Uterus (tissue), 2 donors: ENCODE measurements around the gene CASP4.

Experiments used
- POLR2A ChIP-seq, 2 donors: fragments of 450-650 bp; IDR thresholded peaks; one replicate each; pipeline ENCODE4 v1.6.1; 2016; ENCODE audit warnings: antibody characterized with exemption in 2 of 2, mild to moderate bottlenecking in 1 of 2, moderate library complexity in 1 of 2
- TF ChIP-seq, protein P1 (sequence below), 4 experiments: fragments of 200-600 bp in 2 of 4; fragments of 450-650 bp in 2 of 4; sonication (generic) in 2 of 4; IDR thresholded peaks; one replicate each; pipeline ENCODE4 v1.5.1; 2016 to 2019; ENCODE audit warnings: antibody characterized with exemption in 4 of 4, mild to moderate bottlenecking in 2 of 4, moderate library complexity in 1 of 4

GRCh38 chr11:104907521-104908185, 60.7 kb downstream of the CASP4 start:
- TF ChIP-seq, protein P1, sequence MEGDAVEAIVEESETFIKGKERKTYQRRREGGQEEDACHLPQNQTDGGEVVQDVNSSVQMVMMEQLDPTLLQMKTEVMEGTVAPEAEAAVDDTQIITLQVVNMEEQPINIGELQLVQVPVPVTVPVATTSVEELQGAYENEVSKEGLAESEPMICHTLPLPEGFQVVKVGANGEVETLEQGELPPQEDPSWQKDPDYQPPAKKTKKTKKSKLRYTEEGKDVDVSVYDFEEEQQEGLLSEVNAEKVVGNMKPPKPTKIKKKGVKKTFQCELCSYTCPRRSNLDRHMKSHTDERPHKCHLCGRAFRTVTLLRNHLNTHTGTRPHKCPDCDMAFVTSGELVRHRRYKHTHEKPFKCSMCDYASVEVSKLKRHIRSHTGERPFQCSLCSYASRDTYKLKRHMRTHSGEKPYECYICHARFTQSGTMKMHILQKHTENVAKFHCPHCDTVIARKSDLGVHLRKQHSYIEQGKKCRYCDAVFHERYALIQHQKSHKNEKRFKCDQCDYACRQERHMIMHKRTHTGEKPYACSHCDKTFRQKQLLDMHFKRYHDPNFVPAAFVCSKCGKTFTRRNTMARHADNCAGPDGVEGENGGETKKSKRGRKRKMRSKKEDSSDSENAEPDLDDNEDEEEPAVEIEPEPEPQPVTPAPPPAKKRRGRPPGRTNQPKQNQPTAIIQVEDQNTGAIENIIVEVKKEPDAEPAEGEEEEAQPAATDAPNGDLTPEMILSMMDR (IDR thresholded peaks at IDR 0.05), result no peak
- TF ChIP-seq POLR2A (IDR thresholded peaks at IDR 0.05), result no peak
